NCI-H2196 treated with DMSO at 0.1 percent for 48 hours (cell line): Measurements from ENCODE around the gene ABCC1.
A peak's percentile ranks its signal among the peaks of the same experiment; 100 is the strongest.
"Not testable (repeated sequence)": the region's sequence is repeated elsewhere in the genome, so short reads cannot be mapped to it uniquely, and the experiment has no call there.

Source experiments
- DNase-seq: peaks from one replicate; lab custom pipeline; 2025; ENCODE audit not compliant: unreplicated experiment; lab: John Stamatoyannopoulos, UW

ABCC1 gene

DNA sequence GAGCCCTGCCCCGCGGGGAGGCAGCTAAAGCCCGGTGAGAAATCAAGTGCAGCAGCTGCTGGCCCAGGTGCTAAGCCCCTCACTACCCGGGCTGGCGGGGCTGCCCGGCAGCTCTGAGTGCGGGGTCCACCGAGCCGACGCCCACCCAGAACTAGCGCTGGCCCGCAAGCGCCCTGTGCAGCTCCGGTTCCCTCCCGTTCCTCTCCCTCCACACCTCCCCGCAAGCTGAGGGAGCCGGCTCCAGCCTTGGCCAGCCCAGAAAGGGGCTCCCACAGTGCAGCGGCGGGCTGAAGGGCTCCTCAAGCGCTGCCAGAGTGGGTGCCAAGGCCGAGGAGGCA, 155.4 kb downstream of the ABCC1 start:
- not testable (repeated sequence) for DNase-seq

DNA sequence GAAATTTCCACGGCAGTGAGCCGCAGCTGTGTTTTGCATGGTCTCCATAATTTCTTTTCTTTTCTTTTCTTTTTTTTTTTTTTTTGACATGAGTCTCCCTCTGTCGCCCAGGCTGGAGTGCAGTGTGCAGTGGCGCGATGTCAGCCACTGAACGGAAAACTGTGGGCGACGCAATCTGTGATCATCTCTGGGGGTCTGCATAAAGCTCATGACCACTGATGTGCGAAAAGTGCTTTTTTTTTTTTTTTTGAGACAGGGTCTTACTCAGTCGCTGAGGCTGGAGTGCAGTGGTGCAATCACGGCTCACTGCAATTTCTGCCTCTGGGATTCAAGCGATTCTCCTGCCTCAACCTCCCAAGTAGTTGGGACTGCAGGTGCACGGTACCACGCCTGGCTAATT, 156.2 kb downstream of the ABCC1 start:
- no peak for DNase-seq

- no peak for DNase-seq
Observed at GRCh38 chr16:16106466-16106865, 157.1 kb downstream of the ABCC1 start.

GRCh38 chr16:16107839-16108238, 158.4 kb downstream of the ABCC1 start:
- DNase-seq, result no peak

DNA sequence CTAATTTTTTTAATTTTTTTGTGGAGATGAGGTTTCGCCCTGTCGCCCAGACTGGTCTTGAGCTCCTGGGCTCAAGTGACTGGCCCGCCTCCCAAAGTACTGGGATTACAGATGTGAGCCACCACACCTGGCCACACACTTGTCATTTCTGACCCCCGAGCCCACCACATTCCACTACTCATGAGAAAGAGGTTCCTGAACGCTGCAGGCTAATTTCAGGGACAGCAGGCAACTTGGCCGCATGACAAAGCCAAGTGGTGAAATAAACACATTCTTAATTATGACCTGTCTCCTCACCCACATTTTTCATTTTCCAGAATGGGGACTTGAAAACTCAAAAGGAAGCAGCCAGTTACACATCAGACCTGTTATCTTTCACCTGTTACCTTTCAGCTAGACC, 159.3 kb downstream of the ABCC1 start:
- no peak for DNase-seq

DNA sequence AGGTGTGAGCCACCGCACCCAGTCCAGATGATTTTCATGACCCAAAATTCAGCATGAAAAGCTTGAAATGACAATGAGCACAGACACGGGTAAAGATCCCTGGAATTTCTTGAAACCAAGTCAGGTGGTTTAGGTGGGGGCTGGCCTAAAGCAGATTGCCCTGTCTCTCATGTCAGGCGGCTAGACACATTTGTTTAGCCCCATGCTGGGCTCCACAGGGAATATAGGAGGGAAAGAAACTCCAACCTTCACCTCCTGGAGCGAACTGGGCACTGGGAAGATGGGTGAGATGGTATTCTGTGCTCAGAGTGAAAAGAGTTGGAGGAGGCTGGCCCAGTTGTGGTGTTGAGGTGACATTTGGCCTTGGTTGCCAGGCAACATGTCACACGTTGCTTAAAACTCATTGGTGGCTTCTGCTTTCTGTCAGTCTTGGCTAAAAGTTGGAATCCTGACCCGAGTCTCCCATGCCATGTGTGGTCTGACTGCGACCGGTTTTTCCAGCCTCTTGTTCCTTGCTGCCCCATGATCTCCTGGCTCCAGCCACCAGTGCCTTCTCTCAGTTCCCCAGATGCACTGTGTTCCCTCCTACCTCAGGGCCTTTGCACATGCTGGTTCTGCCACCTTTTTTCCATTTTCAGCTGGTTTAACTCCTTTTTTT, 160.2 kb downstream of the ABCC1 start:
- DNase-seq, result no peak

DNA sequence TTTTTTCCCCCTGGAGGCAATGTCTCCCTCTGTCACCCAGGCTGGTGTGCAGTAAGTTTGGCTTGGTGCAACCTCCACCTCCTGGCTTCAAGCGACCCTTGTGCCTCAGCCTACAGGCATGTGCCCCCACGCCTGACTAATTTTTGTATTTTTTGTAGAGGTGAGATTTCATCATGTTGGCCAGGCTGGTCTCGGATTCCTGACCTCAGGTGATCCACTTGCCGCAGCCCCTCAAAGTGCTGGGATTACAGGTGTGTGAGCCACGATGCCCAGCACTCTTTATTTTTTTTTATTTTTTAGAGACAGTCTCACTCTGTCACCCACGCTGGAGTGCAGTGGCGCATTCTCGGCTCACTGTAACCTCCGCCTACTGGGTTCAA, 160.7 kb downstream of the ABCC1 start:
- no peak for DNase-seq

DNA sequence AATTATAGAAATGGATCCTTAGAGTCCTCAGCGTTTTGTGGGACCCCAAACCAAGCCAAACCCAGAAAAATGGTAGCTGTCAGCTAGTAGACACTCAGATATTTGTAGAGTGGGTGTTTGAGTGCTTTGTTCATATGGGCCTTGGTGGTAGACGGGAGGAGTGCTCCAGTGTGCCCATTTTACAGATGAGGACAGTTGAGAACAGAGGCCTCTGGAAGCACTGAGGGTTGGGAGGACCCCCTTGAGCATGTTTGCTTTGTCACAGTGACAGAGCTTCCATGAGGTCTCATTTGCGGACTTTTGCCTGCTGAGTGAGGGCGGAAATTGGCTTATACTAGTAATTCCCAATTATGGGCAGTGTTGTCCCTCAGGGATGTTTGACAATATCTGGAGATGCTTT, 162.2 kb downstream of the ABCC1 start:
- DNase-seq, result no peak

GRCh38 chr16:16112450-16113053, 163.1 kb downstream of the ABCC1 start:
- no peak for DNase-seq

DNA sequence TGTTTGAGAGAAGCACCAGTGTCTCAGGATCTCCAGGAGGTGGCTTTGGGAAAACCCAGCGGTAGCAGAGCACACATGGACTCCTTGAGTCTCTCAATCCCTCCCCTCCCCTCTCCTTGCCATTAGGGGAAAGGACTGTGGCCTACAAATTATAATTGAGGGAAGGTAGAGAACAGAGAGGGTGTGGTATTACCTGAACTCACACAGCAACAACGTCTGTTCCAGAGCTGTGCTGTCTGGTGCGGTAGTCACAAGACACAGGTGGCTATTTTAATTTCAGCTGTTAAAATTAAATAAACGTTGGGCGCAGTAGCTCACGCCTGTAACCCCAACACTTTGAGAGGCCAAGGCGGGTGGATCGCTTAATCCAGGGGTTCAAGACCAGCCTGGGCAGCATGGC, 163.7 kb downstream of the ABCC1 start:
- no peak for DNase-seq

DNA sequence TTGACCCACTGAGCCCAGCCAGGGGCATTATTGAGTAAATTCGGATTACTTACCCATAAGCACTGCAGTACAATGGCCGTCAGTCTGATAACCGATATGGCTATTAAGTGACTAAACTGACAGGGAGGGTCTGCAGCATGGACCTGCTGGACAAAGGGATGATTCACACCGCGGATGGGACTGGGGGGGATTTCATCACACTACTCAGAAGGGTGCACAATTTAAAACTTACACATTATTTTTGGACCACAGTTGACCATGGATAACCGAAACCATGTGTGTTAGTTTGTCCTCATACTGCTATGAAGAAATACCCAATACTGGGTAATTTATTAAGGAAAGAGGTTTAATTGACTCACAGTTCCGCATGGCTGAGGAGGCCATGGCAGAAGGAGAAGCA, 167.4 kb downstream of the ABCC1 start:
- DNase-seq, result no peak

GRCh38 chr16:16118337-16118736, 168.9 kb downstream of the ABCC1 start:
- no peak for DNase-seq

- peak; percentile 91 for DNase-seq
Observed at GRCh38 chr16:16120044-16120381, 170.6 kb downstream of the ABCC1 start.

DNA sequence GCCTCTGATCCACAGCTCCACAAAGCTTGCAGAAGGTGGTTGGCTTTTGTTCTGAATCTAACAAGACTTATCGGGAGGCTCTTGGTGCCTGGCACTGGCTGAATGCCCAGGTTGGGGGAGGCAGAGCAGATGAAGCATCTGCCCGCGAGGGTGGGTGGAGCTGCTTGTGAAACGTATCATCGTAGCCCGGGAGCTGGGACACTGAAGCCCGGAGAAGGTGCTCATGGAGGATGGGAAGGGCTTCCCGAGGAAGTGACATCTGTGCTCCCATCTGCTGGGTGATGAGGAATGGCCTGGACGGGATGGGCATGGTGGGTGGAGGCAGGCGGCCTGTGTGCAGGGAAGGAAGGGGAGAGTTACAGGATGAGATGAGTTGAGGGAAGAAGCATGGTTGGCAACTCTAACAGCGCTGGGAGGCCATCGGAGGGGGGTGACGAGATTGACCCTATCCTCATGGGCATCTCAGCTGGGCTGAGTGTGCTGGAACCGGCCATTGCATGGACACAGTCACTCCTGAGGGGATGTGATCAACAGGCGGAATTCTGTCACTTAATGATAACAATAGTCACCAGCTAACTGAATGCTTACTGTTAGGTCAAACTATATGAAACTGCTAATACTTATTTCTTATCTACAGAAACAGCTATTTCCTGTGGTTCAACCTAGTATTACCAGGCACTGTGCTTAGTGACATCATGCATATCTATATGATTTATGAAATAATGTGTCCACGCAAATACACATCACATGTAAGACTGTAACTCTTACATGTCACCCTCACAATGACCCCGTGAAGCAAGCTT, 171.2 kb downstream of the ABCC1 start:
- peak; percentile 91 for DNase-seq

GRCh38 chr16:16121185-16121727, 171.8 kb downstream of the ABCC1 start:
- no peak for DNase-seq

DNA sequence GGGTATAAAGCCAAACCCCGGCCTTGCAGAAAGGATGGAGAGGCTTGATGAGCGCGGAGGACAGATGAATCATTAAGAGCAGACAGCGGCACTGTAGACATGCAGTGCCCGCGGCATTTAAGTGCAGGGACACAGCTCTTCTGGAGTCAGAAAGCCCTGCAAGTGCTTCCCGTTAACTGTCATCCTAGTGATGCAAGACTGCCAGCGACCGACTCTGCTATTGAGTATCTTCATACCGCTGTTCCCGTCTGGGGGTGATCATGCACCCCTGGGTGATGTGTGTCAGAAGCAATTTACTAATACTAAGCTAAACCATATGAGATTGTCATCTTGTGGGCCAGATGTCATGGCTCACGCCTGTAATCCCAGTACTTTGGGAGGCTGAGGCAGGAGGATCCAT, 172.8 kb downstream of the ABCC1 start:
- DNase-seq, result no peak

GRCh38 chr16:16124438-16124837, 175.0 kb downstream of the ABCC1 start:
- DNase-seq, result no peak

DNA sequence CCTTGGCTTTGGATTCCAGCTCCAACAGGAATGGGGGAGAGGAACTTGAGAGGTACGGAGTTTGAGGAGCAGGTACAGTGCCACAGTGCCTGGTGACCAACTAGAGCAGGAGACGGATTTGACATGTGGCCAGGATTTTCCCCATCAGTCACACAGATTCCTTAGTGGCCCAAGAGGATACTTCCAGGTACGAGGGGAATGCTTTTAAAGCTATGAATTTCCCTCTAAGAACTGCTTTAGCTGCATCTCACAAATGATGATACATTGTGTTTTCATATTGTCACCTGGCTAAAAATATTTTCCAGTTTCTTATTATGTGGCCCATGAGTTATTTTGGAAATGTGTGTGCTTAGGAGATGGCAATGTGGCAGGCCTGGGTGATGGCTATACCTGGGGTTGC, 175.6 kb downstream of the ABCC1 start:
- DNase-seq, result no peak

DNA sequence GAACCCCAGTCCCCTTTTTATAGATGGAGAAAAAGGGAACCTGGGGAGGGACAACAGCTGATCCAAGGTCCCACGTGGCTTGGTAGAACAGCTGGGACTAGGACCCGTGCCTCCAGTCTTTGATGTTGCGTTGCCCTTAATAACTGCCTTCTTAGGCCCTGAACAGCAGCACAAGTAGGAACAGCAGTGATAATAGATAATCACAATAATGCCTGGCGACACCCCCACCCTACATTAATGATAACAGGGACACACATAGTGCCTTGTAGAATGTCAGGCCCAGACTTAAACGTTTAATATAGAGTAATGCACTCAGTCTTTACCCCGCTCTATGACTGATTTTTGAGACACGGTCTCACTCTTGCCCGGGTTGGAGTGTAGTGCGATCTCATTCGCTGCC, 177.5 kb downstream of the ABCC1 start:
- DNase-seq, result no peak

DNA sequence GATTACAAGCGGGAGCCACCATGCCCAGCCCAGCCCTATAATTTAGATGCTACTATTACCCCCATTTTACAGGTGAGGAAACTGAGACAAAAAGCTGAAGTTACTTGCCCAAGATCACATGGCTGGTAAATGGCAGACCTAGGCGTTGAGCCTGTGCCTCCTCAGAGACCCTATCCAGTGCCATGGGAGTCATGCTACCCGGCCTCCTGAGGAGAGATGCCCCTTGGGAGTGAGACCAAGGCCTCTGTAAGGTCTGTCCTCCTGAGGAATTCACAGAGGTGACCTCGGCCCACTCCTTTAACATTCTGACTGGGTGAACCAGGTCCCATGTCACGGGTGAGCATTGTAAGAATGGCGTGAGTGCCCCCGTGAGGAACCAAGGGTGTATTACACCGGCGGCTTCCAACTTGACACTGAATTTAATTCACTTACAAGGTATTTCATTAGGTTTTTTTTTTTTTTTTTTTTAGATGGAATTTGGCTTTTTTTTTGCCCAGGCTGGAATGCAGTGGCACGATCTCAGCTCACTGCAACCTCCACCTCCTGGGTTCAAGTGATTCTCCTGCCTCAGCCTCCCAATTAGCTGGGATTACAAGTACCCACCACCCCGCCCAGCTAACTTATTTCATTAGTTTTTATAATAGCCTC, 178.2 kb downstream of the ABCC1 start:
- DNase-seq, result peak; percentile 46

DNA sequence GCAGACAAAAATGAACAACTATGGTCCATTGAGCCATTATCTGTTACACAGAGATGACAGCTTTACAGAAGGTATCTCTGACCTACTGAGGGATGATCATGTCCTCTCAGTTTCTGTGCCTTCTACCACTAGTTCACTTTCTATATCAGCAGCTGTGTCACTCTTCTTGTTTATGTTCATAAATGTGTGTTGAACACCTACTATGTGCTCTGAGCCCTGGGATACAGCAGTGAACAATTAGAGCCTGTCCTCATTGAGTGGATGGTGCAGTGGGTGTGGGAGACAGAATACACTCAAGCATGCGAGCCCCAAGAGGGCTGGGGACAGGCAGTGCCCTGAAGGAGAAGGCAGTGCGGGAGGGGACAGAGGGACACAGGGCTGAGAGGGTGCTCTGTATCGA, 181.8 kb downstream of the ABCC1 start:
- DNase-seq, result no peak

DNA sequence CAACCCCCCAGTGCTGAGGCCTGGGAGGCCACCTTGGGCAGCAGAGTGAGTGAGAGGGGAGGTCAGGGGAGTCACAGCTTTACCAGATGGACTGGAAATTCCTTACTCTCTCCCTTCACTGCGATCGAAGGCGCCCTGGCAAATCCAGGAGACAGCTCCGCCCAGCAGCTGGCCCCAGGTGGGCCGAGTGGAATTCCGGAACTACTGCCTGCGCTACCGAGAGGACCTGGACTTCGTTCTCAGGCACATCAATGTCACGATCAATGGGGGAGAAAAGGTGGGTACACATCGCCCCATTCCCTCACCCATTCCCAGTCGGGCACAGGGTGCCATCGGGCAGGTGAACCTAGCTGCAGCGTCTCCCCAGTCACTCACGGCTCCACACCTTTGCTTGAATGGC, 182.2 kb downstream of the ABCC1 start:
- no peak for DNase-seq
